ENCODE data around the gene FOXA2.

Gene FOXA2

DNA sequence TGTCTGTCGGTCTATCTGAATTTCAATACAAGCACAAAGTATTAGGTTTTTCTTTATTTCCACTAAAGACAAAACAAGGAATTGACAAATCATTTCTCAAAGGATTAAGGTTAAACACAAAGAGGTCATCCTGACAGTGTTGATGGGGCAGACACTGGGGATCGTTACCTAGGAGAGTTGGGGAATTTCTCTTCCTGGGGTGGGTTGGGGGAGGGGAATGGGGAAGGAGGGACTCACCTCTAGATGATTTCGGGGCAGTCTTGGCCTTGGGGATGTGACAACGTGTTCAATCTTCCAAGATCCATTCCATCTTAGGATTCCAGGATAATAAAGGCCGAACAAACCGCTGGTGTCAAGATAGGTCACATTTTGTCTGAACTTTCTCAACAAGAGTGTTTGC lies 35.4 kb upstream of the FOXA2 start:
- no peak for DNase-seq (ENCODE audit: low spot score)
- no peak overlapping the region for H3K27ac ChIP-seq
- POLR2A ChIA-PET (ENCODE audit: low non-redundant PET), result no interaction called here
- CTCF ChIA-PET, result no interaction called here
- TF ChIP-seq, protein P1, sequence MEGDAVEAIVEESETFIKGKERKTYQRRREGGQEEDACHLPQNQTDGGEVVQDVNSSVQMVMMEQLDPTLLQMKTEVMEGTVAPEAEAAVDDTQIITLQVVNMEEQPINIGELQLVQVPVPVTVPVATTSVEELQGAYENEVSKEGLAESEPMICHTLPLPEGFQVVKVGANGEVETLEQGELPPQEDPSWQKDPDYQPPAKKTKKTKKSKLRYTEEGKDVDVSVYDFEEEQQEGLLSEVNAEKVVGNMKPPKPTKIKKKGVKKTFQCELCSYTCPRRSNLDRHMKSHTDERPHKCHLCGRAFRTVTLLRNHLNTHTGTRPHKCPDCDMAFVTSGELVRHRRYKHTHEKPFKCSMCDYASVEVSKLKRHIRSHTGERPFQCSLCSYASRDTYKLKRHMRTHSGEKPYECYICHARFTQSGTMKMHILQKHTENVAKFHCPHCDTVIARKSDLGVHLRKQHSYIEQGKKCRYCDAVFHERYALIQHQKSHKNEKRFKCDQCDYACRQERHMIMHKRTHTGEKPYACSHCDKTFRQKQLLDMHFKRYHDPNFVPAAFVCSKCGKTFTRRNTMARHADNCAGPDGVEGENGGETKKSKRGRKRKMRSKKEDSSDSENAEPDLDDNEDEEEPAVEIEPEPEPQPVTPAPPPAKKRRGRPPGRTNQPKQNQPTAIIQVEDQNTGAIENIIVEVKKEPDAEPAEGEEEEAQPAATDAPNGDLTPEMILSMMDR (conservative IDR thresholded peaks at IDR 0.05; ENCODE audit: low read depth), result no peak

GRCh38 chr20:22619272-22619671 lies 34.9 kb upstream of the FOXA2 start:
- POLR2A ChIA-PET (ENCODE audit: low non-redundant PET), result no interaction called here
- CTCF ChIA-PET, result no interaction called here
- peak; percentile 14 for DNase-seq (ENCODE audit: low spot score)
- TF ChIP-seq, protein P1 (conservative IDR thresholded peaks at IDR 0.05; ENCODE audit: low read depth), result no peak
- H3K27ac ChIP-seq, result no peak overlapping the region

- TF ChIP-seq, protein P1 (conservative IDR thresholded peaks at IDR 0.05; ENCODE audit: low read depth), result no peak
- CTCF ChIA-PET, result interaction anchor here (0.9 kb wide), 1 partner anchor 283 kb away, joined by 3 read pairs; no protein-coding TSS in a partner anchor
- no peak overlapping the region for H3K27ac ChIP-seq
- peak; percentile 59 for DNase-seq (ENCODE audit: low spot score)
- POLR2A ChIA-PET (ENCODE audit: low non-redundant PET), result no interaction called here
Observed at GRCh38 chr20:22617160-22617559, 32.8 kb upstream of the FOXA2 start.

GRCh38 chr20:22616551-22616950 lies 32.2 kb upstream of the FOXA2 start:
- ChIA-PET CTCF (no interaction called here), POLR2A (ENCODE audit: low non-redundant PET) (no interaction called here)
- TF ChIP-seq, protein P1 (conservative IDR thresholded peaks at IDR 0.05; ENCODE audit: low read depth), result no peak
- H3K27ac ChIP-seq, result no peak overlapping the region
- no peak for DNase-seq (ENCODE audit: low spot score)

DNA sequence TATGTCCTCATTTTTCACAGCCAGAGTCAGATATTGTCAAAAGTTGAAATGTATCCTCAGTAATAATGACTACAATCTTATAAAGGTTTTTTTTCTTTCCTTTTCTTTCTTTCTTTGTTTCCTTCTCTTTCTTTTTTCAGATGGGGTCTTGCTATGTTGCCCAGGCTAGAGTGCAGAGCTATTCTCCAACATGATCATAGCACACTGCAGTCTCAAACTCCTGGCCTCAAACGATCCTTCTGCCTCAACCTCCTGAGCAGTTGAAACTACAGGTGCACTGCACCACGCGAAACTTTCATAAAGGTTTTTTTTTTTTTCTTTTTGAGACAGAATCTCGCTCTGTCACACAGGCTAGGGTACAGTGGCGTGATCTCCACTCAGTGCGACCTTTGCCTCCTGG lies 31.1 kb upstream of the FOXA2 start:
- DNase-seq (ENCODE audit: low spot score), result no peak
- CTCF ChIA-PET, result interaction anchor here (0.6 kb wide), 1 partner anchor 13 kb away, joined by 3 read pairs; no protein-coding TSS in a partner anchor
- H3K27ac ChIP-seq, result no peak overlapping the region
- TF ChIP-seq, protein P1 (conservative IDR thresholded peaks at IDR 0.05; ENCODE audit: low read depth), result no peak
- POLR2A ChIA-PET (ENCODE audit: low non-redundant PET), result no interaction called here

DNA sequence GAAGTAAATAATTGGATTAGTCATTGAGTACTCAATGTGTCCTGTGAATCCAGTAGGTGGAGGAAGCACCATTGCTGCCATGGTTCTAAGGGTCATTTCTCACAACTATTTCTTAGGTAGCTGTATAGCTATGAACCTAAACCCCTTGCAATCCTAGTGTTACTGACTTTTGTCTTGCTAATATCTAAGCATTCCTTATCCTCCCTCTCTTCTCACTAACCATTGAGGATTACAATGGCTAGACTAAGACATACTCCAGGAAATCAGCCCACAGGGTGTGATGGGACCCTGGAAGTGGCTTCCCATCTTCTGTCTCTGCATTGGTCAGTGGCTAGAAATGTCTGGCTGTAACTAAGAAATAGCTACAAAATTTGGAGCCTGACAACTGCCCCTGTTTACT lies 27.3 kb upstream of the FOXA2 start:
- ChIA-PET POLR2A (ENCODE audit: low non-redundant PET) (interaction anchor here (0.6 kb wide), 1 partner anchor 747 kb away, joined by 3 read pairs; no protein-coding TSS in a partner anchor), CTCF (no interaction called here)
- H3K27ac ChIP-seq, result no peak overlapping the region
- TF ChIP-seq, protein P1 (conservative IDR thresholded peaks at IDR 0.05; ENCODE audit: low read depth), result no peak
- no peak for DNase-seq (ENCODE audit: low spot score)

DNA sequence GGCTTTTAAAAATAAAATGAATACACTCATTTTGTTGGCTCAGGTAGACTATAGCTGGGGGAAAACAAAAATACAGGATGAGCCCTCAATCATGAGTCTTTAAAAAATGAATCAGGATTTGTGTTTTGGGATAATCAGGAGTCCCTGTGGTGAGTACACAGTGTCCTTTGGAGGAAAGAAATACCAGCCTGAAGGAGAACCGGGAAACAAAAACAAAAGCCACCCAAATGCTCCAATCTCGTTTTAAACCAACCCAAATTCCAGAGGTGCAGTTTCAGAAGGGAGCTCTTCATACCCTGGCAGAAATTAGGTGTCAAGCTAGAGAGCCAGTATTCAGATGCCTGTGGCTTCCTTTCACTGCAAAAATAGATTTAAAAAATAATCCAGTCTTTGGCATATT lies 23.3 kb upstream of the FOXA2 start:
- ChIA-PET POLR2A (ENCODE audit: low non-redundant PET) (no interaction called here), CTCF (no interaction called here)

More for the DNA sequence above, 23.3 kb upstream of the FOXA2 start:
- H3K27ac ChIP-seq, result no peak overlapping the region
- TF ChIP-seq, protein P1 (conservative IDR thresholded peaks at IDR 0.05; ENCODE audit: low read depth), result no peak
- DNase-seq (ENCODE audit: low spot score), result no peak

Data from RWPE1 (cell line).